ENCODE measurements around the gene ZBTB46.
"Not testable (repeated sequence)": the region's sequence is repeated elsewhere in the genome, so short reads cannot be mapped to it uniquely, and the experiment has no call there.

Gene ZBTB46

GRCh38 chr20:63736893-63737694, 94.0 kb downstream of the ZBTB46 start:
- Histone ChIP-seq H3K27me3 (ENCODE audit: control insufficient read depth, insufficient read depth, low read length) (no peaks in the 10 kb centered on the region), H3K4me3 (ENCODE audit: low read depth, low read length) (peak overlapping the region; percentile 50; the same call in 1 of the 2 replicates), H3K4me1 (ENCODE audit: control insufficient read depth, insufficient read depth, low read length) (peaks cover 13% of the 10 kb centered on the region; the same call in 1 of the 2 replicates), H3K36me3 (ENCODE audit: control insufficient read depth, insufficient read depth, low read length) (peaks cover 39% of the 10 kb centered on the region), H3K9me3 (ENCODE audit: control insufficient read depth, insufficient read depth, low read length) (no peaks in the 10 kb centered on the region), H3K9ac (ENCODE audit: low read depth, low read length) (no peak overlapping the region), H3K27ac (ENCODE audit: low read depth, low read length) (no peak overlapping the region)

GRCh38 chr20:63735859-63736718, 95.0 kb downstream of the ZBTB46 start, which contains the start of gene LIME1:
TSS of gene LIME1 (plus strand) at chr20:63736664. CDS start at chr20:63737550, 886 bp downstream.
- Histone ChIP-seq H3K4me3 (ENCODE audit: low read depth, low read length) (peak within 1 kb of the TSS; percentile 50; the same call in 1 of the 2 replicates), H3K9ac (ENCODE audit: low read depth, low read length) (no peak within 1 kb of the TSS), H3K27me3 (ENCODE audit: control insufficient read depth, insufficient read depth, low read length) (no peaks in the 10 kb centered on the region), H3K27ac (ENCODE audit: low read depth, low read length) (no peak within 1 kb of the TSS), H3K4me1 (ENCODE audit: control insufficient read depth, insufficient read depth, low read length) (peaks cover 8% of the 10 kb centered on the region; the same call in 1 of the 2 replicates), H3K9me3 (ENCODE audit: control insufficient read depth, insufficient read depth, low read length) (no peaks in the 10 kb centered on the region), H3K36me3 (ENCODE audit: control insufficient read depth, insufficient read depth, low read length) (peaks cover 33% of the 10 kb centered on the region)

GRCh38 chr20:63734946-63735858, 95.9 kb downstream of the ZBTB46 start:
- H3K36me3 ChIP-seq (ENCODE audit: control insufficient read depth, insufficient read depth, low read length): peaks cover 33% of the 10 kb centered on the region
- no peaks in the 10 kb centered on the region for H3K27me3 ChIP-seq (ENCODE audit: control insufficient read depth, insufficient read depth, low read length)
- H3K4me3 ChIP-seq (ENCODE audit: low read depth, low read length): no peak overlapping the region
- peaks cover 6% of the 10 kb centered on the region; the same call in 1 of the 2 replicates for H3K4me1 ChIP-seq (ENCODE audit: control insufficient read depth, insufficient read depth, low read length)
- no peak overlapping the region for H3K9ac ChIP-seq (ENCODE audit: low read depth, low read length)
- H3K9me3 ChIP-seq (ENCODE audit: control insufficient read depth, insufficient read depth, low read length): no peaks in the 10 kb centered on the region
- H3K27ac ChIP-seq (ENCODE audit: low read depth, low read length): no peak overlapping the region

GRCh38 chr20:63734111-63734945, 96.7 kb downstream of the ZBTB46 start:
- H3K9ac ChIP-seq (ENCODE audit: low read depth, low read length): no peak overlapping the region
- H3K27ac ChIP-seq (ENCODE audit: low read depth, low read length): no peak overlapping the region
- peaks cover 6% of the 10 kb centered on the region; the same call in 1 of the 2 replicates for H3K4me1 ChIP-seq (ENCODE audit: control insufficient read depth, insufficient read depth, low read length)
- H3K9me3 ChIP-seq (ENCODE audit: control insufficient read depth, insufficient read depth, low read length): no peaks in the 10 kb centered on the region
- no peak overlapping the region for H3K4me3 ChIP-seq (ENCODE audit: low read depth, low read length)
- peaks cover 38% of the 10 kb centered on the region for H3K36me3 ChIP-seq (ENCODE audit: control insufficient read depth, insufficient read depth, low read length)
- no peaks in the 10 kb centered on the region for H3K27me3 ChIP-seq (ENCODE audit: control insufficient read depth, insufficient read depth, low read length)

- H3K9me3 ChIP-seq (ENCODE audit: control insufficient read depth, insufficient read depth, low read length): no peaks in the 10 kb centered on the region
- H3K36me3 ChIP-seq (ENCODE audit: control insufficient read depth, insufficient read depth, low read length): peaks cover 38% of the 10 kb centered on the region
- H3K27ac ChIP-seq (ENCODE audit: low read depth, low read length): no peak overlapping the region
- no peak overlapping the region for H3K9ac ChIP-seq (ENCODE audit: low read depth, low read length)
- no peaks in the 10 kb centered on the region for H3K27me3 ChIP-seq (ENCODE audit: control insufficient read depth, insufficient read depth, low read length)
- no peak overlapping the region for H3K4me3 ChIP-seq (ENCODE audit: low read depth, low read length)
- H3K4me1 ChIP-seq (ENCODE audit: control insufficient read depth, insufficient read depth, low read length): peaks cover 5% of the 10 kb centered on the region; the same call in 1 of the 2 replicates
Observed at GRCh38 chr20:63733579-63734081, 97.4 kb downstream of the ZBTB46 start.

- Histone ChIP-seq H3K27me3 (ENCODE audit: control insufficient read depth, insufficient read depth, low read length) (no peaks in the 10 kb centered on the region), H3K36me3 (ENCODE audit: control insufficient read depth, insufficient read depth, low read length) (peaks cover 38% of the 10 kb centered on the region), H3K4me1 (ENCODE audit: control insufficient read depth, insufficient read depth, low read length) (no peaks in the 10 kb centered on the region; the same call in 1 of the 2 replicates)
Observed at GRCh38 chr20:63733117-63733516, 97.9 kb downstream of the ZBTB46 start.

GRCh38 chr20:63732118-63733095, 98.7 kb downstream of the ZBTB46 start:
- no peak overlapping the region for H3K9ac ChIP-seq (ENCODE audit: low read depth, low read length)
- H3K4me1 ChIP-seq (ENCODE audit: control insufficient read depth, insufficient read depth, low read length): no peaks in the 10 kb centered on the region; the same call in 1 of the 2 replicates
- no peak overlapping the region for H3K4me3 ChIP-seq (ENCODE audit: low read depth, low read length)
- peaks cover 38% of the 10 kb centered on the region for H3K36me3 ChIP-seq (ENCODE audit: control insufficient read depth, insufficient read depth, low read length)
- H3K27ac ChIP-seq (ENCODE audit: low read depth, low read length): no peak overlapping the region
- no peaks in the 10 kb centered on the region for H3K9me3 ChIP-seq (ENCODE audit: control insufficient read depth, insufficient read depth, low read length)
- no peaks in the 10 kb centered on the region for H3K27me3 ChIP-seq (ENCODE audit: control insufficient read depth, insufficient read depth, low read length)

More at GRCh38 chr20:63733117-63733516, 97.9 kb downstream of the ZBTB46 start:
- no peak overlapping the region for H3K9ac ChIP-seq (ENCODE audit: low read depth, low read length)
- no peak overlapping the region for H3K27ac ChIP-seq (ENCODE audit: low read depth, low read length)
- no peak overlapping the region for H3K4me3 ChIP-seq (ENCODE audit: low read depth, low read length)
- H3K9me3 ChIP-seq (ENCODE audit: control insufficient read depth, insufficient read depth, low read length): no peaks in the 10 kb centered on the region

GRCh38 chr20:63731410-63731809, 99.7 kb downstream of the ZBTB46 start:
- H3K4me3 ChIP-seq (ENCODE audit: low read depth, low read length): no peak overlapping the region
- H3K9ac ChIP-seq (ENCODE audit: low read depth, low read length): no peak overlapping the region
- no peaks in the 10 kb centered on the region for H3K9me3 ChIP-seq (ENCODE audit: control insufficient read depth, insufficient read depth, low read length)
- peaks cover 38% of the 10 kb centered on the region for H3K36me3 ChIP-seq (ENCODE audit: control insufficient read depth, insufficient read depth, low read length)
- no peak overlapping the region for H3K27ac ChIP-seq (ENCODE audit: low read depth, low read length)
- H3K27me3 ChIP-seq (ENCODE audit: control insufficient read depth, insufficient read depth, low read length): no peaks in the 10 kb centered on the region
- no peaks in the 10 kb centered on the region for H3K4me1 ChIP-seq (ENCODE audit: control insufficient read depth, insufficient read depth, low read length)

- not testable (repeated sequence) for H3K27ac ChIP-seq (ENCODE audit: low read depth, low read length); H3K4me3 ChIP-seq (ENCODE audit: low read depth, low read length); H3K4me1 ChIP-seq (ENCODE audit: control insufficient read depth, insufficient read depth, low read length); H3K27me3 ChIP-seq (ENCODE audit: control insufficient read depth, insufficient read depth, low read length); H3K9ac ChIP-seq (ENCODE audit: low read depth, low read length); H3K9me3 ChIP-seq (ENCODE audit: control insufficient read depth, insufficient read depth, low read length)
- H3K36me3 ChIP-seq (ENCODE audit: control insufficient read depth, insufficient read depth, low read length): peaks cover 28% of the 10 kb centered on the region
Observed at GRCh38 chr20:63730189-63730733, 100.8 kb downstream of the ZBTB46 start.
